Fibroblast of pulmonary artery (primary cell): ENCODE measurements around the gene CNTN4.

Experiments used
- DNase-seq: peaks from one replicate; pipeline ENCODE4 v3.0.0-alpha.2; 2010; ENCODE audit warnings: low read depth
- H3K4me3 ChIP-seq: replicated peaks from 2 replicates; pipeline ENCODE4 v1.5.1; 2011; ENCODE audit warnings: low read depth, mild to moderate bottlenecking, control low read depth, low read length, moderate library complexity
- CTCF ChIP-seq: IDR thresholded peaks from 2 replicates; pipeline ENCODE4 v1.5.1; 2011; ENCODE audit warnings: mild to moderate bottlenecking, control low read depth, low read length, inconsistent platforms; ENCODE audit errors: missing control alignments

CNTN4 gene

DNA sequence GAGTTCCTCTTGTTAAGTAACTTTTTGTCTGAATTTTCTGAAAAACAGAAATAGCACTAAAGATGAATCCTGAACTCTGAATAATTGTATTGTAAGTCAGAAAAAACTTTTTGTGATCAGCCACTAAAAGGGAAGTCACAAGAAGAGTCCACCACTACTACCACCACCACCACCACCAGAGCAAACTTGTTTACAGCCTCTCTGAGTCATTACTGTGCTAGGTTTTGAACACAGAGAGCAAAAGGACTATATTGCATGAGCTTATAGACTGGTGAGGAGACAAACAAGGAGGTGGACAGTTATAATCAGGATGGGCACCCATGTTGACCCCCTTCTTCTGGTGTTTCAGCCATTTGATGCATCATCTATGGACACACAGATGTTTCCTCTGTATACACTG is 869.8 kb downstream of the CNTN4 start:
- H3K4me3 ChIP-seq: no peak overlapping the region
- TF ChIP-seq CTCF: no peak
- no peak for DNase-seq

GRCh38 chr3:2976212-2976611 is 877.5 kb downstream of the CNTN4 start:
- H3K4me3 ChIP-seq: no peak overlapping the region
- no peak for DNase-seq
- TF ChIP-seq CTCF: no peak

DNA sequence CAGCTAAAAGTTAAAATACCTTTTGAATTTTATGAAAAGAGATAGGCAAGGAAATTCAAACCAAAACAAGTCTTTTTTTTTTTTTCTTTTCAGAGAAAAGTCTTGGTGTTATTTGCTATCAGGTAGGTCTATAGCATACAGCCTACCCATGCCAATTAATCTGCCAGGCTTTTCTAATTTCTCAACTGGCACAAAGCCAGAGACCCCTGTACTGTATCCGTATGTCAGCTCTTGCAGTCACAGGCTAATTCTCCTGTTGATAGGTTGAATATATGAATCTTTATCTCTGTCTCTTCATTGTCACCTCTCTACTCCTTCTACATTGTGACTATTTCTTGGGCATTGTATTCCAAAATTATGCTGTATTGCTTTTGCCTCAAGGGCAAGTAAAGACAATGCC is 878.1 kb downstream of the CNTN4 start:
- no peak for TF ChIP-seq CTCF
- no peak for DNase-seq
- no peak overlapping the region for H3K4me3 ChIP-seq

DNA sequence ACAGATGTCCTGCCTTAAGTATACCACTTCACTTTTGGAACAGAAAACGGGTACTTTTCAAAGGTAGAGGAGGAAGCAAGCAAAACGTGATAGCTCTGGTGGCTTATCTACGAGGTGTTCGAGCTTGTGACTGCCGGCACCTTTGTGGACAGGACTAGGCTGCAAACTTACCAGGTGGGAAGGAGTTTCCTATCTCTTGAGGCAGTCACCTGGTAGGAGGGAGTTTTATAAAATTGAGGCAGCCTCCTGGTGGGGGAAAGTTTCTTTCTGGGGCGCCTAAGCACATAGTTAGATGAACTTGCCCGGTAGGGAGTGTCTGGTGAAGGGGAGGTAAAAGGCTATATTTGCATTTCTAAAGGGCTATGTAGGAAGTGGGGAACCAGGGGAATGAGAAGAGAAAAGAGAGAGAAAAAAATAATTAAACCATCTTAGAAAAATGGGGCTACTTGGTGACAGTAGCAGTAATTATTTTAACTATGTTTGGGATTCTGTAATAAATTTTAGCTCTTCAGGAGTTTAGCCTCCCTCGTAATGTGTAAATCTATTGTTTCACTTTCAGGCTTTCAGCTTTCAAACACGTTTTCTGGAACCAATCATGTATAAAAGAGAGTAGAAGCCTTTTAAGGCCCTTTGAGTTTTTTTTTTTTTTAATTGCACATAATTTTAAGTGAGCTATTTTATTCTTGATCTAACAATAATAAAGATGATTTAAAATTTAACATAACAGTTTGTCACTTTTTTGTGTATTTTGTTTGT is 880.5 kb downstream of the CNTN4 start:
- H3K4me3 ChIP-seq: no peak overlapping the region
- no peak for DNase-seq
- TF ChIP-seq CTCF: no peak

DNA sequence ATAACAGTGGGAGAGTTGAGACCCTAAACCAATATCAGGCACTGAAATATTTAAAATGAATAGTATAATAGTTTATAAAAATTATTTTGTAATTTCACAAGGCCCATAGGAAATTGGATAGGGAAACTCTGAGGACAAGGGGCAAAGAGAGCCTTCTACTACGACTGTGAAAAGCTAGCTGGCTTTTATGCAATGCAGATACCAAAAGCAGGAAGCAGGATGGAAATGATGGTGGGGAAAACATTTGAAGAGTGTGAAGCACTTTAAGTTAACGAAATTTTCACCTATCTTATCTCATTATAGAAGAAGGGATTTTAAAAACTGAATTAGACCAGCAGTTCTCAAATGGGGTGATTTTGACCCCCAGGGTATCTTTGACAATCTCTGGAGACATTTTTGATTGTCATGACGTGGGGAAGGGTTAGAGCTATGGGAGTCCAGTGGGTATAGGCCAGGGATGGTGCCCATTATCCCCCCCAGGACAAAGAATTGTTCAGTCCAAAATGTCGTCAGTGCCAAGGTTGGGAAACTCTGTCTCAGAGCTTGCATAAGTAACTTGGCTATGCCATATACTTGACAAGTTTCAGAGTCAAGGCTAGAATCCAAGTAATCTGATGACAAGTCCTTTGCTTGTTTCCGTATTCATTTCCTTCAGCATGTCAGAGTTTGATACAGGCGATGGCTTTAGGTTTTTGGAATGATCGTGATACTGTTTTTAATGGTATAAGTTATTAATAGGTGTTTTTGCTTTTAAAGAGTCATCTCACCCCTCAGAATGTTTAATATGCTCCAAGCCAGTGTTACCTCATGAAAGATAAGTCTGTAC is 885.6 kb downstream of the CNTN4 start:
- H3K4me3 ChIP-seq: no peak overlapping the region
- TF ChIP-seq CTCF: no peak
- DNase-seq: no peak

DNA sequence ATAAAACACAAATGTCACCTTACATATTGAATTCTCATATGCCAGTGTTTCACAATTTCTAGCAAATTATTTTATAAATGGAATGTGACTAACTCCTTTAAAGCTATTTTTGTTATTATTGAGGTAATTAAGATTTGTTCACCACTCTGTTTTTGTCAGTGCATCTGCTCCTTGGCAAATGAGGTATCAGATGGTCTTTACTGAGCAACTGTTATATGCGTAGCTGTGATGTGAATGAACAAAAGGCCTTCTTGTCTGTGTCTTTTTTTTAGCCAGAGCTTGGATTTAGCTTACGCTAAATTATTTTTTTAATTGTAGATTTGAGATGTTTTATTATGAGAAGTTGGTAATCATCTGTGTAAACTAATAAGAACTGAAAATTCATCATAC is 886.2 kb downstream of the CNTN4 start:
- DNase-seq: no peak
- no peak overlapping the region for H3K4me3 ChIP-seq
- no peak for TF ChIP-seq CTCF
